ENCODE results near the gene TGFB2.

TGFB2 gene

DNA sequence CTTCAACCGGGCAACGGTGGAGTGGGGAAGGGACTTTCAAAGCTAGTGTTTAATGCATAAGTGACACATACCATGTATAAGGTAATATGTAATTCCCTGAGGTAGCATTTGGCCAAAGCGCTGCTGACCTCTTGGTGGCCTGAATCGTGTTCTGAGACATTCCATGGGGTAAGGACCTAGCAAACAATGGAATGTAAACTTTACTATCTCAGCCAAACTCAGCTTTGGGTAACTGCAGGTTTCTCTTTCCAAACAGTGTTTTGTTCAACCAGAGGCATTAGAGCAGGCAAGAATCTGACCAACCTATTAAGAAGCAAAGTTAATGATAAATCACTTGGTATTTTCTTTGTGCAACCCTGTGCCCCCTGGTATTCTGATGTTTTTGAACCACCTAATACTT, 22.0 kb downstream of the TGFB2 start:
- no peaks in the 10 kb centered on the region for H3K4me1 ChIP-seq (ENCODE audit: insufficient read depth, low read length)
- H3K27ac ChIP-seq (ENCODE audit: low read length): no peak overlapping the region
- H4K20me1 ChIP-seq (ENCODE audit: insufficient read depth, low read length): no peaks in the 10 kb centered on the region
- H3K36me3 ChIP-seq (ENCODE audit: insufficient read depth, low read length): no peaks in the 10 kb centered on the region
- H3K4me3 ChIP-seq (ENCODE audit: low read depth in 1 of 2, low read length in 2 of 2): no peak overlapping the region
- H2AFZ ChIP-seq (ENCODE audit: low read depth, low read length): no peak overlapping the region
- ATAC-seq (ENCODE audit: insufficient read depth, low read depth) (no peak), DNase-seq (no peak)
- no peak overlapping the region for H3K4me2 ChIP-seq (ENCODE audit: insufficient read depth, low read length)
- no peaks in the 10 kb centered on the region for H3K9me3 ChIP-seq (ENCODE audit: insufficient read depth, low read length, severe bottlenecking)
- H3K9ac ChIP-seq (ENCODE audit: low read depth, low read length): no peak overlapping the region
- no peaks in the 10 kb centered on the region for H3K27me3 ChIP-seq (ENCODE audit: insufficient read depth, low read length, poor library complexity)
- TF ChIP-seq, protein P1, sequence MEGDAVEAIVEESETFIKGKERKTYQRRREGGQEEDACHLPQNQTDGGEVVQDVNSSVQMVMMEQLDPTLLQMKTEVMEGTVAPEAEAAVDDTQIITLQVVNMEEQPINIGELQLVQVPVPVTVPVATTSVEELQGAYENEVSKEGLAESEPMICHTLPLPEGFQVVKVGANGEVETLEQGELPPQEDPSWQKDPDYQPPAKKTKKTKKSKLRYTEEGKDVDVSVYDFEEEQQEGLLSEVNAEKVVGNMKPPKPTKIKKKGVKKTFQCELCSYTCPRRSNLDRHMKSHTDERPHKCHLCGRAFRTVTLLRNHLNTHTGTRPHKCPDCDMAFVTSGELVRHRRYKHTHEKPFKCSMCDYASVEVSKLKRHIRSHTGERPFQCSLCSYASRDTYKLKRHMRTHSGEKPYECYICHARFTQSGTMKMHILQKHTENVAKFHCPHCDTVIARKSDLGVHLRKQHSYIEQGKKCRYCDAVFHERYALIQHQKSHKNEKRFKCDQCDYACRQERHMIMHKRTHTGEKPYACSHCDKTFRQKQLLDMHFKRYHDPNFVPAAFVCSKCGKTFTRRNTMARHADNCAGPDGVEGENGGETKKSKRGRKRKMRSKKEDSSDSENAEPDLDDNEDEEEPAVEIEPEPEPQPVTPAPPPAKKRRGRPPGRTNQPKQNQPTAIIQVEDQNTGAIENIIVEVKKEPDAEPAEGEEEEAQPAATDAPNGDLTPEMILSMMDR (IDR thresholded peaks at IDR 0.05; ENCODE audit: borderline replicate concordance, extremely low read depth, low read length, poor library complexity, severe bottlenecking): no peak
- TF ChIP-seq EZH2 (IDR thresholded peaks at IDR 0.05; ENCODE audit: borderline replicate concordance, low read depth, low read length, severe bottlenecking): no peak
- no peaks in the 10 kb centered on the region for H3K79me2 ChIP-seq (ENCODE audit: insufficient read depth, low read length)

DNA sequence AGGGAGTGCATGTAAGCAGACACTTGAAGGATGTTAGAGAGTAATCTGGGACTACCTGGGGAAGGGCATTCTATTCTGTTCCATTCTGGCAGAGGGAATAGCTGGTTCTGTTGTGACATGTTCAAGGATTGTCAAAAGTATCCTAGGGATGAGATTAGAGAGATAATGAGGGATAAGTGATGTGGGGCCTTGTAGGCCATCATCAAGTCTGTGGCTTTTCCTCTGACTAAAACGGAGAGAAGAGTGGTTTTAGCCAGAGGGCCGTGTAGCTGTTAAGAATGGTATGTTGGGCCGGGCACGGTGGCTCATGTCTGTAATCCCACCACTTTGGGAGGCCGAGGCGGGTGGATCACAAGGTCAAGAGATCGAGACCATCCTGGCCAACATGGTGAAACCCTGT, 23.6 kb downstream of the TGFB2 start:
- Histone ChIP-seq H3K4me3 (ENCODE audit: low read depth in 1 of 2, low read length in 2 of 2) (no peak overlapping the region), H3K4me2 (ENCODE audit: insufficient read depth, low read length) (no peak overlapping the region), H3K9me3 (ENCODE audit: insufficient read depth, low read length, severe bottlenecking) (no peaks in the 10 kb centered on the region), H3K4me1 (ENCODE audit: insufficient read depth, low read length) (no peaks in the 10 kb centered on the region), H3K36me3 (ENCODE audit: insufficient read depth, low read length) (no peaks in the 10 kb centered on the region), H4K20me1 (ENCODE audit: insufficient read depth, low read length) (no peaks in the 10 kb centered on the region), H3K27me3 (ENCODE audit: insufficient read depth, low read length, poor library complexity) (no peaks in the 10 kb centered on the region), H3K27ac (ENCODE audit: low read length) (no peak overlapping the region), H3K9ac (ENCODE audit: low read depth, low read length) (no peak overlapping the region), H2AFZ (ENCODE audit: low read depth, low read length) (no peak overlapping the region), H3K79me2 (ENCODE audit: insufficient read depth, low read length) (no peaks in the 10 kb centered on the region)
- TF ChIP-seq, protein P1 (IDR thresholded peaks at IDR 0.05; ENCODE audit: borderline replicate concordance, extremely low read depth, low read length, poor library complexity, severe bottlenecking): no peak
- no peak for TF ChIP-seq EZH2 (IDR thresholded peaks at IDR 0.05; ENCODE audit: borderline replicate concordance, low read depth, low read length, severe bottlenecking)
- no peak for DNase-seq
- ATAC-seq (ENCODE audit: insufficient read depth, low read depth): no peak

DNA sequence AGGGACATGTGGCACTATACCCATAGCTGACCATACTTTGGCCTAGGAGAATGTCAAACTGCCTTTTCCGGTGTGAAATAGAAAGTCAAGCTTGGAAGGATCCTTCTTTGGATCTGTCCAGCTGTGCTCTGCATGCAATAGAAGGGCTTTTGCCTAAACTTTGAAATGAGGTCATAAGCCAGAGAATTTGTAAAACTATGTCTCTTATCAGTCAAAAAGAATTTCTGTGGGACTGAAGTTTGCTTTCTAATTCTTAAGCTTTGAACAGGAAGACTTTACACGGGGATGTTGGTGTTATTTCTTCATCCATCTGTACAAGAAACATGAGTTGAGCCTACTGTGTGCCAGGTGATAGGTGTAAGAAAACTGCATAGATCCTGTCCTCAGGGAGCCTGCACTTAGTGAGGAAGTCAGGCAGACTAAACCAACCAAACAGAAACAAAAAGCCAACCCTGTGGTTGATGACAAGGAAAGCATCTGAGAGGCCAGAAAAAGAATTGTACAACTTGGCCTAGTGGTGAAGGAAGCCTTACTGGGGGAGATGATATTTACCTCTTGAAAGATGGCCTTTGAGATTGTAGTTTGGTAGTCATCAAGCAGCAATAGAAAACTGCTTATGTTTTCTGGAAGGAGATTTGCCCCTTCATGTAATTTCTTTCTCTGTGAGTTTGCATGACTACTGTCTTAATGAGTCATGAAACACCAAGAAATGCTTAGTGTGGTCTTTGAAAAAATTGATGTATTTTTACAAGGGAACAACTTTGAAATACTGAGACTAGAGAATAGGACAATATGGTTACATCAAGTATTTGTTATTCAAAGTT, 24.8 kb downstream of the TGFB2 start:
- no peaks in the 10 kb centered on the region for H4K20me1 ChIP-seq (ENCODE audit: insufficient read depth, low read length)
- H3K9me3 ChIP-seq (ENCODE audit: insufficient read depth, low read length, severe bottlenecking): no peaks in the 10 kb centered on the region
- ATAC-seq (ENCODE audit: insufficient read depth, low read depth) (no peak), DNase-seq (no peak)
- no peak overlapping the region for H3K9ac ChIP-seq (ENCODE audit: low read depth, low read length)
- no peak overlapping the region for H3K27ac ChIP-seq (ENCODE audit: low read length)
- no peaks in the 10 kb centered on the region for H3K79me2 ChIP-seq (ENCODE audit: insufficient read depth, low read length)
- H3K4me1 ChIP-seq (ENCODE audit: insufficient read depth, low read length): no peaks in the 10 kb centered on the region
- H3K4me3 ChIP-seq (ENCODE audit: low read depth in 1 of 2, low read length in 2 of 2): no peak overlapping the region
- no peak overlapping the region for H2AFZ ChIP-seq (ENCODE audit: low read depth, low read length)
- no peaks in the 10 kb centered on the region for H3K36me3 ChIP-seq (ENCODE audit: insufficient read depth, low read length)
- no peak overlapping the region for H3K4me2 ChIP-seq (ENCODE audit: insufficient read depth, low read length)
- no peaks in the 10 kb centered on the region for H3K27me3 ChIP-seq (ENCODE audit: insufficient read depth, low read length, poor library complexity)
- no peak for TF ChIP-seq EZH2 (IDR thresholded peaks at IDR 0.05; ENCODE audit: borderline replicate concordance, low read depth, low read length, severe bottlenecking)
- TF ChIP-seq, protein P1 (IDR thresholded peaks at IDR 0.05; ENCODE audit: borderline replicate concordance, extremely low read depth, low read length, poor library complexity, severe bottlenecking): no peak

Measured in DND-41 (cell line).